IPS-20b (cell line): ENCODE measurements around the gene AFAP1.

ENCODE experiments used
- H3K27ac ChIP-seq: one replicate; pipeline ENCODE4 v1.5.1; 2013; ENCODE audit warnings: low read length
- H3K27me3 ChIP-seq: 2 replicates; pipeline ENCODE4 v1.6.1; 2013; ENCODE audit warnings: mild to moderate bottlenecking, low read length, inconsistent platforms; ENCODE audit not compliant: insufficient read depth
- H3K36me3 ChIP-seq: 2 replicates; pipeline ENCODE4 v1.6.1; 2013; ENCODE audit warnings: low read depth, mild to moderate bottlenecking, inconsistent platforms, low read length, moderate library complexity; ENCODE audit not compliant: insufficient read depth
- H3K4me1 ChIP-seq: 2 replicates; pipeline ENCODE4 v1.6.1; 2013; ENCODE audit warnings: mild to moderate bottlenecking, control low read depth, inconsistent platforms, low read length, moderate library complexity; ENCODE audit not compliant: insufficient read depth
- H3K4me3 ChIP-seq: 2 replicates; pipeline ENCODE4 v1.5.1; 2013; ENCODE audit warnings: mild to moderate bottlenecking, low read length, inconsistent platforms
- H3K9ac ChIP-seq: 2 replicates; pipeline ENCODE4 v1.6.1; 2013; ENCODE audit warnings: low read depth, mild to moderate bottlenecking, inconsistent platforms, low read length, moderate library complexity
- H3K9me3 ChIP-seq: 2 replicates; pipeline ENCODE4 v1.6.1; 2013; ENCODE audit warnings: mild to moderate bottlenecking, low read depth, low read length, inconsistent platforms; ENCODE audit not compliant: insufficient read depth

The AFAP1 gene

GRCh38 chr4:7744142-7744804 lies 195.4 kb downstream of the AFAP1 start:
- H3K9ac ChIP-seq: no peak overlapping the region
- no peaks in the 10 kb centered on the region for H3K4me1 ChIP-seq
- H3K4me3 ChIP-seq: no peak overlapping the region
- no peak overlapping the region for H3K27ac ChIP-seq
- H3K36me3 ChIP-seq: no peaks in the 10 kb centered on the region
- H3K27me3 ChIP-seq: no peaks in the 10 kb centered on the region
- no peaks in the 10 kb centered on the region for H3K9me3 ChIP-seq

DNA sequence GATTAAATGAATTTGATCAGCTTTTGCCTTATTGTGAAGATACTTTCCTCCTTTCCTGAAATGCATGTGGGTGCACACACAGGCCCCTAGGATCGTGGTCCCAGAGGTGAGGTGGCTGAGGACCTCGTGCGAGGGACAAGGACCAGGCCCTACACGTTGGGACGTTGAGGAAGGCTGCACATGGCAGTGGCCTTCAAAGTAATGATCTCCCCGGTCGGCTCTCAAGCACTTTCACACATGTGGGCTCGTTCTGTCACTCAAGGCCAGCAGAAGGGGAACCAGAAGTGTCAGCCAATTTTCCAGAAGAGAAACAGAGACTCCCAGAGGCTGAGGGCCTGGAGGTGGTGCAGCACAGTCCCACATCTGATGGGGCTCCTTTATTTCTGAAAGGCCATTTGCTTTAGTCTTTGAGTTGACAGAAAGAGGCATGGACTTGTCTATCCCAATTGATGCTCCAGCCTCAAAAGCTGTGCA lies 196.8 kb downstream of the AFAP1 start:
- Histone ChIP-seq H3K36me3 (no peaks in the 10 kb centered on the region), H3K9me3 (no peaks in the 10 kb centered on the region), H3K27me3 (no peaks in the 10 kb centered on the region), H3K27ac (no peak overlapping the region), H3K4me1 (no peaks in the 10 kb centered on the region), H3K4me3 (no peak overlapping the region), H3K9ac (no peak overlapping the region)

GRCh38 chr4:7741946-7742806 lies 197.5 kb downstream of the AFAP1 start:
- Histone ChIP-seq H3K36me3 (no peaks in the 10 kb centered on the region), H3K4me1 (no peaks in the 10 kb centered on the region), H3K9ac (no peak overlapping the region), H3K27ac (no peak overlapping the region), H3K4me3 (no peak overlapping the region), H3K9me3 (no peaks in the 10 kb centered on the region), H3K27me3 (no peaks in the 10 kb centered on the region)

DNA sequence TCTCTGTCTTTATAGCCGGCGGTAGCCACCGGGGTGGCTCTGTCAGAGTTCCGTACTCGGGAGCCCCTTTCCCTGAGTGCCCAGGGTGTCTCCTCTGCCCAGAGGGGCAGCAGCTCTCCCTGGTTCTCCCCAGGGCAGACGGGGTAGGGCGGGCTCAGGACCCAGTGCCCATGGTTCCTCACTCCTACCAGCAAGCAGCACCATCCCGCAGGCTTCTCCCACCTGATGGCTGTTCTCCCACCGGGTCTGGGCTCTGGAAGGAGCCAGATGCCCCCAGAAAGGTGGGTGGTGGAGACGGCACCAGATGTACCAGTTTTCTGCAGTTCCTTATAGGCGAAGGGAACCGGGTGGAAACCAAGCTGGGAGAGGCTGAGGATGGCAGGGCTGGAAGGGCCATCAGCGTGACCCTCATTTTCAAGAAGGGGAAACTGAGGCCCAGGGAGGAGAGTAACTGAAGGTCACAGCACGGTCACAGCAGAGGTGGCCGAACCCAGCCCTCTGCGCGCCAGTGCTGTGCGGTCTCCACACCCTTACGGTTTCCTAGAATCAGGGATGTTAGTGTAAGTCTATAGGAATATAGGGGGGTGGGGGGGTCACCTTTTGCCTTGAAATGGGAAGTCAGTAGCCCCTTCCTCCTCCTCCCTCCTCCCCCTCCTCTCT lies 198.7 kb downstream of the AFAP1 start:
- H3K27ac ChIP-seq: no peak overlapping the region
- no peak overlapping the region for H3K4me3 ChIP-seq
- H3K9me3 ChIP-seq: no peaks in the 10 kb centered on the region
- no peaks in the 10 kb centered on the region for H3K4me1 ChIP-seq
- no peaks in the 10 kb centered on the region for H3K36me3 ChIP-seq
- H3K9ac ChIP-seq: no peak overlapping the region
- no peaks in the 10 kb centered on the region for H3K27me3 ChIP-seq

DNA sequence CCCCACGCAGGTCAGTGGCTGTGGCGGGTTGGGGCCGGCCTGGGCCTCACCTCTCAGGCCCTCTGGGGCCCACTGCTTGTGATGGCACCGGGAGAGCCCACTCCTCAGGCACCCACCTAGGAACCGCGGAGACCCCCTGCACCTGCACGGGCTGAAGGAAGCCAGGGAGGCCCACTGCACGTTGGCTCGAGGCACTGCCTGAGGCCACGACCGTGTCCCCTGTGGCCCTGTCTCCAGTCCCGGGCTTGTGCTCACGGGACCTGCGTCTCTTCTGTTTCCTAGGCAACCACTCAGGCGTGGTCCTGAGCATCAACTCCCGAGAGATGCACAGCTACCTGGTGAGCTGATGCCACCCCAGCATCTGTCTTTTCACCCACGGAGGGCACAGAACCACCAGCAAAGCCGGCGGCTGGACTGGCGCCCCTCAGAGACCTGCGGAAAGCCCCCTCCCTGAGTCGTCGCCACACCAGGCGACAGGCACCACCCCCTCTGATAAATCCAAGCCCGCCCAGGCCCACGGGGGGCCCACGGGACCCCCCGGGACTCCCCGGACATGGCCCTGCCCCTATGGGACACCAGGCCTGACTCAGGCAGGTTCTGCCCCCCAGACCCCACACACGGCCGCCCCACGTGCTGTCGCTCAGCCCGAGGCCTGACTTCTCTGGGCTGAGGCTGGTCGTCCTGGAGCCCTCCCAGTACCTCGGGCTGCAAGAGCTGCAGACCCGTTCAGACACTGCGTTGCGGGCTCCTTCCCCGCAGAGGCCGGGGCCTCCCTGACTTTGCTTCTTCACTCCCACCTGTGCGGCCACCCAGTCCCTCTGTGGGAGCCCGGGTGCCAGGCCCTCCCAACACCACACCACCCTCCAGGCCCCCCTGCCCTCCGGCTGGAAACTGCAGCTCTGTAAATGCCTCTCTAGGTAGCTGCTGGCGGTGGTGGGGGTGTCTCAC lies 199.5 kb downstream of the AFAP1 start:
- no peak overlapping the region for H3K4me3 ChIP-seq
- H3K9ac ChIP-seq: no peak overlapping the region
- H3K27me3 ChIP-seq: no peaks in the 10 kb centered on the region
- H3K9me3 ChIP-seq: no peaks in the 10 kb centered on the region
- H3K27ac ChIP-seq: no peak overlapping the region
- no peaks in the 10 kb centered on the region for H3K4me1 ChIP-seq
- no peaks in the 10 kb centered on the region for H3K36me3 ChIP-seq

DNA sequence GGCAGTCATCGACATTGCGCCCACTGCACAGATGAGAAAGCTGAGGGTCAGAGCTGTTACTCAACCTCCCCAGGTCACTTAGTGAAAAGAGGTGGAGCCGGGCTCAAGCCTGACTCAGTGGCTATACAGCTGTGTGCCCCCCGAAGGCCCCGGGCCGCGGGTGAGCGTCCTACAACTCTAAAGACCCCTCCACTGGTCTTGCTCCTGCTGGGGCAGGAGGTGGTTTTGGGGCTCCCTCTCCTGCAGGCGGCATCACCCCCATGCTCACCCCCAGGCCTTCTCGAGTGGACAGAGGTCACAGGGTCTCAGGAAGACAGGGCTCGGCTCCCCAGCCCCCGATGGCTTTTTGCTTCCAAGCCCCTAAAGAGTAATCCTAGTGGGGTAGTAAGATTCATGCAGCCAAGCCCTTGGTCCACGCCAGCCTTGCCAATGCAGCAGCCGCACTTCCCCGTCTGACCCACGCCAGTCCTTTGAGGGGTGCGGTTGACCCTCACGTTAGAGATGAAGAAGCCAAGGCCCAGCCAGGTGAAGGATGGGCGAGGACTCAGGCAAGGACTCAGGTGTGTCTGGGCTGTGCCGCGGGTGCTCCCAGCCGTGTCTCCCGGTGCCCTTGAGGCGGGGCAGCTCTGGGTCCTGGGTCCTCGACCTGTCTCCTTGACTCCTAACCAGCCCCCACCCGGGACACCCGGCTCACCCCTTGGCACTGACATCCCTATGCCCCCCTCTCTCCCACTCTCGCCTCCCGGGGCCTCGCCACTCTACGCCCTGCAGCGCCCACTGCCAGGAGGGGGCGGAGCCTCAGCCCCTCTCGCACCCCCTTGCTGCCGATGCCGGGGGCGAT lies 200.4 kb downstream of the AFAP1 start:
- no peak overlapping the region for H3K4me3 ChIP-seq
- H3K36me3 ChIP-seq: no peaks in the 10 kb centered on the region
- H3K9me3 ChIP-seq: no peaks in the 10 kb centered on the region
- H3K27ac ChIP-seq: no peak overlapping the region
- H3K27me3 ChIP-seq: no peaks in the 10 kb centered on the region
- no peak overlapping the region for H3K9ac ChIP-seq
- H3K4me1 ChIP-seq: no peaks in the 10 kb centered on the region

- Histone ChIP-seq H3K27me3 (no peaks in the 10 kb centered on the region), H3K36me3 (no peaks in the 10 kb centered on the region), H3K4me3 (no peak overlapping the region), H3K9ac (no peak overlapping the region), H3K4me1 (no peaks in the 10 kb centered on the region), H3K27ac (no peak overlapping the region), H3K9me3 (no peaks in the 10 kb centered on the region)
These were observed 201.1 kb downstream of the AFAP1 start for GRCh38 chr4:7738458-7739076.

- no peaks in the 10 kb centered on the region for H3K36me3 ChIP-seq
- H3K9me3 ChIP-seq: no peaks in the 10 kb centered on the region
- no peaks in the 10 kb centered on the region for H3K4me1 ChIP-seq
- no peaks in the 10 kb centered on the region for H3K27me3 ChIP-seq
- H3K4me3 ChIP-seq: no peak overlapping the region
- H3K27ac ChIP-seq: no peak overlapping the region
- no peak overlapping the region for H3K9ac ChIP-seq
These were observed 201.8 kb downstream of the AFAP1 start for GRCh38 chr4:7737752-7738457.

DNA sequence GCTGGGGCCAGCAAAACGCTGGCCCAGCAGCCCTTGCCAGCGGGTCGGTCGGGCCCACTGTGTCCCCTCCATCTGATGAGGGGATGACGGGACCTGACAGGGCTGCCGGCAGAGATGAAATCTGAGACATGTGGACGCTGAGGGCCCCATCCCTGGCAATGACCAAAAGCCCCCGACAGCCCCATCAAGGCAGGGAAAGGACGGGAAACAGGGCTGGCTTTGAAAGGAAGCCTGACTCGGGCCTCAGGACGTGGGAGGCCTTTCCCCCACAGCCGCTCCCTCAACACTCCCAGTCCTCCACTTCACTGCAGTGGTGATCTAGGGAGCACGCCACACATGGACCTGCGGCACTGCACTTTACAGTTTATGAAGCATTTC lies 202.4 kb downstream of the AFAP1 start:
- Histone ChIP-seq H3K27ac (no peak overlapping the region), H3K9me3 (no peaks in the 10 kb centered on the region), H3K27me3 (no peaks in the 10 kb centered on the region), H3K36me3 (no peaks in the 10 kb centered on the region), H3K9ac (no peak overlapping the region), H3K4me1 (no peaks in the 10 kb centered on the region), H3K4me3 (no peak overlapping the region)
